ENCODE measurements around the gene GLOD4.
A peak's percentile ranks its signal among the peaks of the same experiment; 100 is the strongest.

GLOD4 gene

DNA sequence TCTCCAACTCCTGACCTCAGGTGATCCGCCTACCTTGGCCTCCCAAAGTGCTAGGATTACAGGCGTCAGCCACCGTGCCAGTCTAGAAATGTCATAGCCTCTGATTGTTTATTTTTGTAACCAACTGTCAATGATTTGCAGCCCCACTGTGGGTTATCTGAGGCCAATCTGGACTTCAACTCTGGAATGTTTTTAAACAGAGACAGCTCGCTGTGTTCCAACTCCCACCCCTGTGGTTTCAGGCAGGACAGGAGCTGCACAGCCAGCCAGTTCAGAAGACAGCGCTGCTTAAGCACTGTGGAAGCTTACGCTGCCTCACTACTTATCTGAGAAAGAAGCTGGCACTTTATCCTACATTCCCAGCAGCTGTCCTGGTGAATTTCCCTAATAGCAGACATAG is 19.6 kb upstream of the GLOD4 start:
- no peaks in the 10 kb centered on the region for H4K20me1 ChIP-seq (ENCODE audit: insufficient read depth, low read length)
- no peak overlapping the region for H3K9ac ChIP-seq (ENCODE audit: low read length)
- TF ChIP-seq EZH2phosphoT487 (IDR thresholded peaks at IDR 0.05; ENCODE audit: low read length) (no peak), EZH2 (optimal IDR thresholded peaks at IDR 0.05; ENCODE audit: low read depth, low read length) (no peak)
- TF ChIP-seq, protein P1, sequence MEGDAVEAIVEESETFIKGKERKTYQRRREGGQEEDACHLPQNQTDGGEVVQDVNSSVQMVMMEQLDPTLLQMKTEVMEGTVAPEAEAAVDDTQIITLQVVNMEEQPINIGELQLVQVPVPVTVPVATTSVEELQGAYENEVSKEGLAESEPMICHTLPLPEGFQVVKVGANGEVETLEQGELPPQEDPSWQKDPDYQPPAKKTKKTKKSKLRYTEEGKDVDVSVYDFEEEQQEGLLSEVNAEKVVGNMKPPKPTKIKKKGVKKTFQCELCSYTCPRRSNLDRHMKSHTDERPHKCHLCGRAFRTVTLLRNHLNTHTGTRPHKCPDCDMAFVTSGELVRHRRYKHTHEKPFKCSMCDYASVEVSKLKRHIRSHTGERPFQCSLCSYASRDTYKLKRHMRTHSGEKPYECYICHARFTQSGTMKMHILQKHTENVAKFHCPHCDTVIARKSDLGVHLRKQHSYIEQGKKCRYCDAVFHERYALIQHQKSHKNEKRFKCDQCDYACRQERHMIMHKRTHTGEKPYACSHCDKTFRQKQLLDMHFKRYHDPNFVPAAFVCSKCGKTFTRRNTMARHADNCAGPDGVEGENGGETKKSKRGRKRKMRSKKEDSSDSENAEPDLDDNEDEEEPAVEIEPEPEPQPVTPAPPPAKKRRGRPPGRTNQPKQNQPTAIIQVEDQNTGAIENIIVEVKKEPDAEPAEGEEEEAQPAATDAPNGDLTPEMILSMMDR (IDR thresholded peaks at IDR 0.05; ENCODE audit: low read length) = no peak
- H3K4me1 ChIP-seq (ENCODE audit: low read length) = no peaks in the 10 kb centered on the region
- no peaks in the 10 kb centered on the region for H3K9me2 ChIP-seq (replicated peaks; ENCODE audit: insufficient read depth, low read length)
- H2AFZ ChIP-seq (ENCODE audit: low read length) = no peak overlapping the region
- H3K9me3 ChIP-seq (replicated peaks; ENCODE audit: insufficient read depth, low read length) = no peaks in the 10 kb centered on the region
- no peaks in the 10 kb centered on the region for H3F3A ChIP-seq (ENCODE audit: insufficient read depth, low read length)
- H3K4me3 ChIP-seq (ENCODE audit: low read length) = no peak overlapping the region
- H3K27me3 ChIP-seq (replicated peaks; ENCODE audit: insufficient read depth, low read length) = peaks cover 89% of the 10 kb centered on the region
- DNase-seq = no peak
- H3K4me2 ChIP-seq (ENCODE audit: low read depth, low read length) = no peak overlapping the region
- no peaks in the 10 kb centered on the region for H3K36me3 ChIP-seq (replicated peaks; ENCODE audit: insufficient read depth, low read length)
- no peaks in the 10 kb centered on the region for H3K79me2 ChIP-seq (ENCODE audit: low read length)
- no peak overlapping the region for H3K27ac ChIP-seq (ENCODE audit: low read length)

DNA sequence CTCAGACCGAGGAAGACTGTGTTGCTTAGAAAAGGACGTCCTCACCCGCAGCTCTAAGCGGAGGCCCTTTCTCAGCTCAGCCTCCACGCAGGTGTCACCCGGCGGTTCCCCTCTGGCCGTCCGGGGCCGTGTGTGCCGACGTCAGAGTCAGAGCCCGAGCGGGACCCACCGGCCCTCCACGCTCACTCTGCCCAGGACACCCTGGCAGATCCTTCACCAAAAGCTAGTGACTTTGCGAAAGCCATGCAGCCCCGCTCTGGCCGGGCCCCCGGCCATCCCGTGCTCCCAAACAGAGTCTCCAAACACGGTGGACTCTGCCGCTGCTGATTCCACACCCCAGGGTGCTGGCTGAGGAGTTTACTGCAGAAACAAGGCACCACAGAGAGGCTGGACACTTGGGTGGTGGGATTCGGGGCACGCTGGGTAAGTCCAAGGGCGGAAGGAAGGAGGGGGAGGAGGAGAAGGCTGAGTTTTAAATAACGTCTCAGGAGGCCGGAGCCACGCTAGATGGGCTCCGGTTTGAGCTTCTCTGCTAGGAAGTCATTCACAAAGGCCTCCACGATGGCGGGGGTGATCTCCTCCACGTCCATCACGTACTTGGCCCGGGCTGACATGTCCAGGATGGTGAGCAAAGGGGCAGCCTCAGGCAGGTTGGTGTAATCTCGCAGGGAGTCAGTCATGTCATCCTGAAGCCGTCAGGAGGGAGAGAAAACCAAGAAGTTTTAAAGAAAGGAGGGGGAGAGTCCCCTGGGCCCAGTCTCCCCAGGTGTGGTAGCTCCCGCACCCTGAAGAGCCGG is 18.6 kb upstream of the GLOD4 start:
- H3K9me2 ChIP-seq (replicated peaks; ENCODE audit: insufficient read depth, low read length) = no peaks in the 10 kb centered on the region
- H4K20me1 ChIP-seq (ENCODE audit: insufficient read depth, low read length) = no peaks in the 10 kb centered on the region
- H3K36me3 ChIP-seq (replicated peaks; ENCODE audit: insufficient read depth, low read length) = no peaks in the 10 kb centered on the region
- H3F3A ChIP-seq (ENCODE audit: insufficient read depth, low read length) = no peaks in the 10 kb centered on the region
- H3K27me3 ChIP-seq (replicated peaks; ENCODE audit: insufficient read depth, low read length) = peaks cover 84% of the 10 kb centered on the region
- no peak overlapping the region for H2AFZ ChIP-seq (ENCODE audit: low read length)
- no peaks in the 10 kb centered on the region for H3K9me3 ChIP-seq (replicated peaks; ENCODE audit: insufficient read depth, low read length)
- H3K4me2 ChIP-seq (ENCODE audit: low read depth, low read length) = no peak overlapping the region
- TF ChIP-seq, protein P1 (IDR thresholded peaks at IDR 0.05; ENCODE audit: low read length) = no peak
- peak; percentile 29 for TF ChIP-seq EZH2 (optimal IDR thresholded peaks at IDR 0.05; ENCODE audit: low read depth, low read length)
- H3K27ac ChIP-seq (ENCODE audit: low read length) = no peak overlapping the region
- H3K79me2 ChIP-seq (ENCODE audit: low read length) = no peaks in the 10 kb centered on the region
- H3K9ac ChIP-seq (ENCODE audit: low read length) = no peak overlapping the region
- H3K4me1 ChIP-seq (ENCODE audit: low read length) = no peaks in the 10 kb centered on the region
- DNase-seq = no peak
- H3K4me3 ChIP-seq (ENCODE audit: low read length) = no peak overlapping the region

DNA sequence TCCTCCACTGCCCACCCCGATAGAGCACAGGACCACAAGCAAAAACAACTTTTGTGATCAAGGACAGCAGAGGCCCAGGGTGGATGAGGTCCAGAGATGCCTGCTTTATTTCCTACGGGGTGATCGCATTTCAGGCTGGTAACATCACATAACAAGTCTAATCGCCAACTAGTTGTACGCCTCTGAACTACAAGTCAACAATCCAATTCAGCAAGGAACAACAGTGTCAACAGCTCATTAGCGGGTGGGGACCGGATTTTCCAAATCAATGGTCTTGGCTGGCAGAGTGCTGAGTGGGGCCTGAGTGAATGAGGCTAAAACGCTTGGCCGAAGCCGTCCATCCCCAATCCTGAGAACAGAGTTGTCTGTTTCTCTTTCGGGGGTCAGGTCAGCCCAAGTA is 17.2 kb upstream of the GLOD4 start:
- Histone ChIP-seq H3K9me3 (replicated peaks; ENCODE audit: insufficient read depth, low read length) (no peaks in the 10 kb centered on the region), H3K4me3 (ENCODE audit: low read length) (no peak overlapping the region), H3K4me1 (ENCODE audit: low read length) (no peaks in the 10 kb centered on the region), H4K20me1 (ENCODE audit: insufficient read depth, low read length) (no peaks in the 10 kb centered on the region), H3K9ac (ENCODE audit: low read length) (no peak overlapping the region), H3F3A (ENCODE audit: insufficient read depth, low read length) (no peaks in the 10 kb centered on the region), H3K79me2 (ENCODE audit: low read length) (no peaks in the 10 kb centered on the region), H2AFZ (ENCODE audit: low read length) (no peak overlapping the region), H3K27me3 (replicated peaks; ENCODE audit: insufficient read depth, low read length) (peaks cover 72% of the 10 kb centered on the region), H3K9me2 (replicated peaks; ENCODE audit: insufficient read depth, low read length) (no peaks in the 10 kb centered on the region), H3K4me2 (ENCODE audit: low read depth, low read length) (no peak overlapping the region), H3K27ac (ENCODE audit: low read length) (no peak overlapping the region), H3K36me3 (replicated peaks; ENCODE audit: insufficient read depth, low read length) (no peaks in the 10 kb centered on the region)
- no peak for DNase-seq
- TF ChIP-seq, protein P1 (IDR thresholded peaks at IDR 0.05; ENCODE audit: low read length) = no peak
- no peak for TF ChIP-seq EZH2 (optimal IDR thresholded peaks at IDR 0.05; ENCODE audit: low read depth, low read length)
- no peak for TF ChIP-seq EZH2phosphoT487 (IDR thresholded peaks at IDR 0.05; ENCODE audit: low read length)
